DMS153 treated with DMSO at 0.1 percent for 48 hours (cell line): ENCODE data around the gene OLFML2B.

Experiments
- DNase-seq: peaks from one replicate; lab custom pipeline; 2025; ENCODE audit not compliant: unreplicated experiment; lab: John Stamatoyannopoulos, UW

OLFML2B gene

GRCh38 chr1:161948435-161948834 lies 75.2 kb downstream of the OLFML2B start:
- DNase-seq, result no peak

- DNase-seq, result no peak
Measured at GRCh38 chr1:161946071-161946987, 77.3 kb downstream of the OLFML2B start.

DNA sequence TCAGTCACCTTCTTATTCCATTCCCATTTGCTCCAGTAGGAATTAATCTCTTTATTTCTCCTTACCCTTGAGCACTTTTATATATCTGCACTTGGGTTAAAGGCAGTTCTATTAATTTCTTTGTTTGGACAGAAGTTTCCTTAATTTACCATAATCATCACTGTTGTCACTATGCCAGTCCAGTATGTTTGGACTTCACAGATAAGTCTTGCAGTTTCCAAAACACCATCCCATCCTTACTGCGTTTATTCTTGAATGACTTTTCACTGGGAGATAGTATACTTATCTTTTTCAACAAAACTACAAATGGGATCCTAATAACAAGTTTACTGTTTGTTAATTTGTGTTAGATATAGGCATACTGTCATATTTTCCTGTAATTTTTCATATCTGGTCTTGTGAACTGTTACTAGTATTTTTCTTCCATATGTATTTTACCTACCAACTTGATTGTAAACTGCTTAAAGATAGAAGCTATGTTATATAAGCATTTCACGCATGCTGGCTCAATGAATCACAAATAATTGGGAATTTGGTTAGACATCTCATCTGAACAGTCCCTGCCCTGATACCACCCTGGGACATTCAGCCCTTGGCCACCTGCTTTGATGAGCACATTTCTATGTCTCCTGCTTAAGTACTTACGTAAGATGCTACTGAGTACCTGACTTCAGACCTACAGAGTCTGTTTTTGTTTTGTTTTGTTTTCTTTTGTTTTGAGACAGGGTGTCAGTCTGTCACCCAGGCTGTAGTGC lies 78.2 kb downstream of the OLFML2B start:
- DNase-seq, result no peak

DNA sequence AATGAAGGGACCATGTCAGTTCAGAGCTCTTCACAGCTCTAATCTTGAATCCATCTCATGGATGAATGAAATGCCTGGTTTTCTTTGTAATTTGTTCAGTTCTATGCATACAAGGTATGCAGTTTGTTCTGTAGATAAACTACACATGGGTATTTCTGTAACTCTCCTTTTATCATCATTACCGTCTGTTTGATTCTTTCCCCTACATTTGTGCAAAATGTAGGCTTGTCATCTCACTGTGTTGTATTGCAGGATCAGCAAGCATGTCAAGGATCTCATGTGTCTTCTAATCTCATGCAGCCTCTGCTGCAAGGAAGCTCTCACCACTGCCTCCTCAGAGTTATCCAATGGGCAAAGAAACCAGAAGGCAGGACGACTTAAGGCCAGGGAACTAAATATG lies 79.3 kb downstream of the OLFML2B start:
- no peak for DNase-seq

DNA sequence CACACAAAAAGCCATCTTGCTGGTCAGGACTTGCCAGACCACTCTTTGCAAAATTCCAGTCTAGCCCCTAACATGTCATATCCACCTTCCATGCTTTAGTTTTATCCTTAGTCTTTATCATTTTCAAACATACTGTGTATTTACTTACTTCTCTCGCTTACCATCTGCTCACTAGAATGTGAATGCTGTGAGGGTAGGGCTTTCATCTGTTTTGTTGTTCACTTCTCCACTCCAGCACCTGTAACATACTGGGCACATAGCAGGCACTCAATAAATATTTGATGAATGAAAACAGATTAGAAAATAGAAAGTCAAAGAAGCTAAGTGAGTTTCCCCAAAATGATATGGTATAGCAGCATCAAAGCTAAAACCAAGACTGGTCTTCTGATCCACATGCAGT lies 79.9 kb downstream of the OLFML2B start:
- no peak for DNase-seq

- DNase-seq, result no peak
Measured at GRCh38 chr1:161941726-161942436, 81.8 kb downstream of the OLFML2B start.

- no peak for DNase-seq
Measured at GRCh38 chr1:161940866-161941591, 82.6 kb downstream of the OLFML2B start.

GRCh38 chr1:161936786-161937185 lies 86.9 kb downstream of the OLFML2B start:
- no peak for DNase-seq

DNA sequence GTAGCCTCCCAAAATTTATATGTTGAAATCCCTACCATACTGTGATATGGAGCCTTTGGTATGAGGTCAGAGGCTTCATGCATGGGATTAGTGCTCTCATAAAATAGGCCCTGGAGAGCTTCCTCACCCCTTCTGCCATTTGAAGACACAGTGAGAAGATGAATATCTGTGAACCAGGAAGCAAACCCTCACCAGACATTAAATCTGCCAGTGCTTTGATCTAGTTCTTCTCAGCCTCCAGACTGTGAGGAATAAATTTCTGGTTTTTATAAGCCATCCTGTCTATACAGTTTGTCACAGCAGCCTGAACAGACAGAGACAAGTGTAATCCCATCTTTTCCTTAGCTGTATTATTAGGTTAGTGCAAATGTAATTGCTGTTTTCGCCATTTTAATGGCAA lies 88.4 kb downstream of the OLFML2B start:
- no peak for DNase-seq

- no peak for DNase-seq
Measured at GRCh38 chr1:161933592-161934588, 89.8 kb downstream of the OLFML2B start.
